ENCODE measurements around the gene CPA5. TPM values are rescaled to one million over a fixed set of nuclear protein-coding genes. Genes with fewer than 3 reads are reported as not detected.

CPA5 gene
- polyA plus RNA-seq, 1 experiment, result 0.15 TPM

- CTCF ChIA-PET, result interaction anchor here (1.3 kb wide), 1 partner anchor 9 kb away, joined by 4 read pairs; no protein-coding TSS in a partner anchor
- Histone ChIP-seq H3K27me3 (ENCODE audit: control insufficient read depth, insufficient read depth, low read length) (no peaks in the 10 kb centered on the region), H3K4me3 (ENCODE audit: low read depth, low read length) (no peak overlapping the region), H3K36me3 (ENCODE audit: control insufficient read depth, insufficient read depth, low read length) (no peaks in the 10 kb centered on the region)
- no peak for TF ChIP-seq CTCF (IDR thresholded peaks at IDR 0.05; ENCODE audit: insufficient read depth, low read depth, low read length)
- DNase-seq (ENCODE audit: low read depth), result no peak
- POLR2A ChIA-PET, result no interaction called here
These were observed 34.4 kb downstream of the CPA5 start for GRCh38 chr7:130379019-130379418.

- Histone ChIP-seq H3K27me3 (ENCODE audit: control insufficient read depth, insufficient read depth, low read length) (no peaks in the 10 kb centered on the region), H3K36me3 (ENCODE audit: control insufficient read depth, insufficient read depth, low read length) (no peaks in the 10 kb centered on the region), H3K4me3 (ENCODE audit: low read depth, low read length) (no peak overlapping the region)
- no peak for TF ChIP-seq CTCF (IDR thresholded peaks at IDR 0.05; ENCODE audit: insufficient read depth, low read depth, low read length)
- POLR2A ChIA-PET, result no interaction called here
- CTCF ChIA-PET, result interaction anchor here (1.0 kb wide), 1 partner anchor 11 kb away, joined by 3 read pairs; no protein-coding TSS in a partner anchor
- DNase-seq (ENCODE audit: low read depth), result no peak
These were observed 34.9 kb downstream of the CPA5 start for GRCh38 chr7:130379532-130379920.

DNA sequence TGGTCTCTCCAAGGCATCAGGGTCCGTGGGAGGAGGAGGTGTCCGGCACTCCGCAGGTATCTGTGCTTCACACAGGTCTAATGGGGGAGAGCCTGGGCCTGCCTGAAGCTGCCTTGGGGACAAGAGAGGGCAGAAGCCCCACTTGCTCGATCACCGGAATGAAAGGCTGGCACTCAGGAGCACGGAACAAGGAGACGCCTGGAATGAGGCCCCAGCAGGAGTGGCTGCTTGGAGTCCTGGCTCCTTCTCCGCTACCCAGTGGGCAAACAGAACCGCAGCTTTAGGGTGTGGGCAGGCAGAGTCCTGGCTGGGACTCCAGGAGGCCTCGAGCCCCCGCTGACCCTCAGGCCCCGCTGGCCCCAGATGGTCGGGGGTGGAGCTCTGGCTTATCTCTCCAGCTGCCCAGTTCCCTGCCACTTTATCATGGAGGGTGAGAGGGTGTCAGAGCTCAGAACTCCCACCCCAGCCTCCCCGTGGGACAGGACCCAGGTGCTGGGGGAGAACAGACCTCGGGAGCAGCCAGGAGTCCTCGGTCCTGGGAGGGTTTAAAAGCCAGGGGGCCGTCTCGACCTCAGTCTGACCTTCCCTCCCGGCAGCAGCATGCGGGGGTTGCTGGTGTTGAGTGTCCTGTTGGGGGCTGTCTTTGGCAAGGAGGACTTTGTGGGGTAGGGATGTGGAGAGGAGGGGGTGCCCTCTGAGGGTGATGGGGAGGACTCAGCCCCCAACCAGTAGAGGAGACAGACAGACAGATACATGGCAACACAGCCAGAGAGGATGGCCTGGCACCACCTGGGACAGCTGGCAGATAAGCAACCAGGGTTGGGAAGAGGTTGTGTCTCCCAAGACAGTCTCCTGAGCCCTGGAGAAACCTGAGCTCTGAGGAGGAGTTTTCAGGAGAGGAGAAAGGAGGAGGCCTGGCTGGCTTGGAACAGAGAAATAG is 35.6 kb downstream of the CPA5 start, which contains the start of gene CPA1:
Gene CPA1, plus strand, starts transcription at position 574 of the 940 bp plus-strand sequence. Its CDS starts 27 bp downstream, at position 601.
- no peak for TF ChIP-seq CTCF (IDR thresholded peaks at IDR 0.05; ENCODE audit: insufficient read depth, low read depth, low read length)
- ChIA-PET CTCF (interaction anchor here (1.0 to 2.1 kb wide), 2 partner anchors 10 to 12 kb away, joined by 3 to 8 read pairs; no protein-coding TSS in a partner anchor), POLR2A (no interaction called here)
- no peak for DNase-seq (ENCODE audit: low read depth)
- Histone ChIP-seq H3K27me3 (ENCODE audit: control insufficient read depth, insufficient read depth, low read length) (no peaks in the 10 kb centered on the region), H3K4me3 (ENCODE audit: low read depth, low read length) (no peak within 1 kb of the TSS), H3K36me3 (ENCODE audit: control insufficient read depth, insufficient read depth, low read length) (no peaks in the 10 kb centered on the region)

- CTCF ChIA-PET, result interaction anchor here (0.9 to 2.1 kb wide), 2 partner anchors 9 to 11 kb away, joined by 3 to 8 read pairs; no protein-coding TSS in a partner anchor
- POLR2A ChIA-PET, result no interaction called here
- no peak for DNase-seq (ENCODE audit: low read depth)
- TF ChIP-seq CTCF (IDR thresholded peaks at IDR 0.05; ENCODE audit: insufficient read depth, low read depth, low read length), result no peak
- Histone ChIP-seq H3K4me3 (ENCODE audit: low read depth, low read length) (no peak overlapping the region), H3K27me3 (ENCODE audit: control insufficient read depth, insufficient read depth, low read length) (no peaks in the 10 kb centered on the region), H3K36me3 (ENCODE audit: control insufficient read depth, insufficient read depth, low read length) (no peaks in the 10 kb centered on the region)
These were observed 36.3 kb downstream of the CPA5 start for GRCh38 chr7:130380861-130381455.

Measured in BJ (cell line).